HepG2 (cell line): ENCODE data around the gene TNNI3K.

Experiments
- CEBPB ChIP-seq: IDR thresholded peaks from 2 replicates; pipeline ENCODE4 v1.6.1; 2011; ENCODE audit warnings: low read depth, low read length, improper control_type of control experiment, borderline replicate concordance
- CERS6 ChIP-seq: sonication (generic); formaldehyde crosslinking; IDR thresholded peaks from 2 replicates; pipeline ENCODE4 v1.5.0; 2020; ENCODE audit warnings: missing genetic modification reagents
- CTCF ChIP-seq: sonication (generic); formaldehyde crosslinking; IDR thresholded peaks from 2 replicates; pipeline ENCODE4 v1.5.0; 2020; ENCODE audit warnings: mild to moderate bottlenecking, missing genetic modification reagents, moderate library complexity
- JUNB ChIP-seq: sonication (generic); formaldehyde crosslinking; IDR thresholded peaks from 2 replicates; pipeline ENCODE4 v1.8.0; 2022; ENCODE audit warnings: missing genetic modification reagents, mild to moderate bottlenecking, borderline replicate concordance
- KDM1A ChIP-seq: IDR thresholded peaks from 2 replicates; pipeline ENCODE4 v1.6.1; 2016; ENCODE audit warnings: missing compliant biosample characterization
- REST ChIP-seq, 2 experiments: IDR thresholded peaks; 2 replicates each; pipeline ENCODE4 v1.6.1; 2011 to 2012; ENCODE audit warnings: low read length in 2 of 2, borderline replicate concordance in 1 of 2, low read depth in 1 of 2, mild to moderate bottlenecking in 1 of 2, moderate library complexity in 1 of 2
- RFX5 ChIP-seq: IDR thresholded peaks from 2 replicates; pipeline ENCODE4 v1.6.1; 2011; ENCODE audit warnings: low read depth, low read length, improper control_type of control experiment
- TFDP1 ChIP-seq: IDR thresholded peaks from 2 replicates; pipeline ENCODE4 v1.6.1; 2016; ENCODE audit warnings: missing compliant biosample characterization, missing genetic modification reagents, borderline replicate concordance
- ZNF101 ChIP-seq: sonication (generic); formaldehyde crosslinking; IDR thresholded peaks from 2 replicates; pipeline ENCODE4 v1.4.0; 2020; ENCODE audit warnings: mild to moderate bottlenecking, low read depth, missing genetic modification reagents, borderline replicate concordance
- ZNF562 ChIP-seq: sonication (generic); formaldehyde crosslinking; IDR thresholded peaks from 2 replicates; pipeline ENCODE4 v1.8.0; 2022; ENCODE audit warnings: missing genetic modification reagents, borderline replicate concordance

GRCh38 chr1:74496669-74497068 is 261.5 kb downstream of the TNNI3K start:
- TF ChIP-seq CERS6 (CRISPR knock-in tag) (no peak), JUNB (CRISPR knock-in tag) (no peak), CEBPB (no peak), ZNF101 (CRISPR knock-in tag) (no peak), RFX5 (no peak), CTCF (CRISPR knock-in tag) (no peak), KDM1A (CRISPR knock-in tag) (no peak), REST (IDR thresholded peaks at IDR 0.05; ENCODE audit: borderline replicate concordance in 1 of 2, low read depth in 1 of 2, low read length in 2 of 2) (no peak), ZNF562 (CRISPR knock-in tag) (no peak), TFDP1 (no peak)
